ENCODE results near the gene XIRP2. TPM values are rescaled to one million over a fixed set of nuclear protein-coding genes. Genes with fewer than 3 reads are reported as not detected.
A peak's percentile ranks its signal among the peaks of the same experiment; 100 is the strongest.

Gene XIRP2
- total and polyA plus RNA-seq, 2 of the 8 experiments (the other 6 are each of a cell fraction or from before 2014, with no cell fraction given): 0.11 TPM; not detected in 1

DNA sequence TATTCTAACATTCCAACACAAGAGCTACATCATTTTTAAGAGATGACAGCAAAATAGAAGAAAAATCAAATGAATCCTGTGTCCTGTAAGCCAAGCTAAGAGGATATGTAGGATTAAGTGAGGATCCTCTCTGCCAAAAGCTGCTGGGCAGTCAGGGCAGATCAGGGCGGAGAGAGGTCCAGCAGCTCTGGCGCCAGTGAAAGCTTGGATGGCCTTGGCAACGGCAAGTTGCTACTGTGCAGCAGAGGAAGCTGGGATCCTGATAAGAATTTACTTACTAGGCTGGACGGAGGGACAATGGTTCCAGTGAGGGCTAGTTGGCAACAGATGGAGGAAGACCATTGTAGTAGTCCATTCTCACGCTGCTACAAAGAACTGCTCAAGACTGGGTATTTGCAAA is 391.5 kb downstream of the XIRP2 start:
- H4K20me1 ChIP-seq (replicated peaks in 1 of 2; ENCODE audit: control insufficient read depth in 1 of 2, insufficient read depth in 2 of 2, low read length in 2 of 2): no peaks in the 10 kb centered on the region
- H3K36me3 ChIP-seq (ENCODE audit: control insufficient read depth in 2 of 4, insufficient read depth in 4 of 4, low read length in 3 of 4): peaks cover 0 to 4% (median 0%) of the 10 kb centered on the region in 4 experiments; a peak in 2 of 8 replicates
- no peak overlapping the region for H2BK120ac ChIP-seq (replicated peaks; ENCODE audit: low read depth, low read length)
- H3K9me3 ChIP-seq (ENCODE audit: insufficient read depth in 2 of 2, low read depth in 1 of 2, low read length in 1 of 2): peaks cover 0 to 4% of the 10 kb centered on the region in 2 experiments; a peak in 2 of 4 replicates
- no peak overlapping the region for H3K14ac ChIP-seq (ENCODE audit: insufficient read length)
- H3K9ac ChIP-seq (replicated peaks in 1 of 4; ENCODE audit: extremely low read depth in 1 of 4, low read depth in 3 of 4, low read length in 3 of 4): no peak overlapping the region
- DNase-seq (ENCODE audit: low read depth in 1 of 2, low spot score in 2 of 2) (no peak), FAIRE-seq (no peak)
- no peak overlapping the region for H3K4me3 ChIP-seq (ENCODE audit: extremely low read depth in 1 of 4, insufficient read depth in 2 of 4, low read depth in 3 of 4, low read length in 4 of 4)
- H3K23me2 ChIP-seq (ENCODE audit: low read depth, low read length): no peaks in the 10 kb centered on the region
- H2BK5ac ChIP-seq (ENCODE audit: low read depth, low read length): 0 out of 2 replicates have a peak overlapping the region, but pooled peaks have one; percentile 29
- H3K79me1 ChIP-seq (ENCODE audit: low read depth, low read length): no peaks in the 10 kb centered on the region
- no peaks in the 10 kb centered on the region for H3K79me2 ChIP-seq (ENCODE audit: control insufficient read depth in 1 of 2, insufficient read depth in 2 of 2, low read length in 2 of 2)
- H3K18ac ChIP-seq (ENCODE audit: extremely low read depth, low read length): no peak overlapping the region
- H3K4me2 ChIP-seq (ENCODE audit: insufficient read depth in 1 of 2, low read depth in 2 of 2, low read length in 2 of 2): no peak overlapping the region
- peaks cover 0 to 7% (median under 1%) of the 10 kb centered on the region in 4 experiments; a peak in 4 of 7 replicates for H3K4me1 ChIP-seq (replicated peaks in 1 of 4; ENCODE audit: control insufficient read depth in 3 of 4, insufficient read depth in 4 of 4, low read length in 3 of 4)
- 0 out of 2 replicates have a peak overlapping the region, but pooled peaks have one; percentile 25 for H2AFZ ChIP-seq (ENCODE audit: low read length)
- ChIA-PET POLR2A (ENCODE audit: partially characterized antibody) (interaction anchor here (0.9 kb wide), 1 partner anchor 12 kb away, joined by 3 read pairs; no protein-coding TSS in a partner anchor), CTCF (ENCODE audit: partially characterized antibody) (interaction anchor here (1.1 to 1.5 kb wide), 2 partner anchors 11 to 53 kb away, joined by 3 to 4 read pairs; no protein-coding TSS in a partner anchor)
- no peaks in the 10 kb centered on the region for H3K27me3 ChIP-seq (replicated peaks in 1 of 4; ENCODE audit: control insufficient read depth in 3 of 4, extremely low read depth in 1 of 4, insufficient read depth in 3 of 4, low read length in 3 of 4)
- H2BK12ac ChIP-seq (ENCODE audit: low read depth, low read length): peak overlapping the region; percentile 64; the same call in 1 of the 2 replicates
- H3K27ac ChIP-seq (ENCODE audit: low read depth, low read length): no peak overlapping the region
- no peak overlapping the region for H4K91ac ChIP-seq (replicated peaks; ENCODE audit: insufficient read length, low read length)
- no peak overlapping the region for H2AK5ac ChIP-seq (ENCODE audit: low read depth, low read length)
- H3K4ac ChIP-seq (replicated peaks; ENCODE audit: insufficient read length, low read depth, low read length): no peak overlapping the region
- no peak overlapping the region for H3K23ac ChIP-seq (ENCODE audit: insufficient read length)
- H4K8ac ChIP-seq (ENCODE audit: extremely low read depth, insufficient read depth, low read length): no peak overlapping the region
- H3K56ac ChIP-seq (replicated peaks; ENCODE audit: insufficient read length, low read depth, low read length): no peak overlapping the region
- H2BK20ac ChIP-seq (ENCODE audit: low read length): no peak overlapping the region
- H2BK15ac ChIP-seq (ENCODE audit: low read length): no peak overlapping the region
- 95% methylated on average over 5 of the region's 5 CpGs; no CpG with 5 or more reads in 1 of the 2 experiments for WGBS, 2 experiments (ENCODE audit: extremely low coverage in 1 of 2, insufficient coverage in 1 of 2, insufficient read length in 1 of 2, insufficient replicate concordance in 2 of 2, low coverage in 1 of 2, low lambda C conversion rate in 2 of 2, missing lambda C conversion rate in 1 of 2)
- H4K5ac ChIP-seq (ENCODE audit: insufficient read length, low read depth, low read length): no peak overlapping the region
- TF ChIP-seq, protein P1, sequence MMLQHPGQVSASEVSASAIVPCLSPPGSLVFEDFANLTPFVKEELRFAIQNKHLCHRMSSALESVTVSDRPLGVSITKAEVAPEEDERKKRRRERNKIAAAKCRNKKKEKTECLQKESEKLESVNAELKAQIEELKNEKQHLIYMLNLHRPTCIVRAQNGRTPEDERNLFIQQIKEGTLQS (IDR thresholded peaks at IDR 0.05; ENCODE audit: insufficient read depth, low read depth, low read length): no peak
- no peak for TF ChIP-seq RFX5 (IDR thresholded peaks at IDR 0.05; ENCODE audit: borderline replicate concordance, low read depth, low read length)
- no peak for TF ChIP-seq KDM1A (IDR thresholded peaks at IDR 0.05; ENCODE audit: borderline replicate concordance, low read length)
- TF ChIP-seq, protein P2, sequence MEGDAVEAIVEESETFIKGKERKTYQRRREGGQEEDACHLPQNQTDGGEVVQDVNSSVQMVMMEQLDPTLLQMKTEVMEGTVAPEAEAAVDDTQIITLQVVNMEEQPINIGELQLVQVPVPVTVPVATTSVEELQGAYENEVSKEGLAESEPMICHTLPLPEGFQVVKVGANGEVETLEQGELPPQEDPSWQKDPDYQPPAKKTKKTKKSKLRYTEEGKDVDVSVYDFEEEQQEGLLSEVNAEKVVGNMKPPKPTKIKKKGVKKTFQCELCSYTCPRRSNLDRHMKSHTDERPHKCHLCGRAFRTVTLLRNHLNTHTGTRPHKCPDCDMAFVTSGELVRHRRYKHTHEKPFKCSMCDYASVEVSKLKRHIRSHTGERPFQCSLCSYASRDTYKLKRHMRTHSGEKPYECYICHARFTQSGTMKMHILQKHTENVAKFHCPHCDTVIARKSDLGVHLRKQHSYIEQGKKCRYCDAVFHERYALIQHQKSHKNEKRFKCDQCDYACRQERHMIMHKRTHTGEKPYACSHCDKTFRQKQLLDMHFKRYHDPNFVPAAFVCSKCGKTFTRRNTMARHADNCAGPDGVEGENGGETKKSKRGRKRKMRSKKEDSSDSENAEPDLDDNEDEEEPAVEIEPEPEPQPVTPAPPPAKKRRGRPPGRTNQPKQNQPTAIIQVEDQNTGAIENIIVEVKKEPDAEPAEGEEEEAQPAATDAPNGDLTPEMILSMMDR (IDR thresholded peaks at IDR 0.05; ENCODE audit: control extremely low read depth in 1 of 3, insufficient read depth in 1 of 3, low read depth in 1 of 3, low read length in 3 of 3): no peak
- no peak for TF ChIP-seq FOSL1 (IDR thresholded peaks at IDR 0.05; ENCODE audit: insufficient read depth, low read depth, low read length)
- TF ChIP-seq EGR1 (IDR thresholded peaks at IDR 0.05; ENCODE audit: borderline replicate concordance, low read depth, low read length): no peak
- TF ChIP-seq NANOG (IDR thresholded peaks at IDR 0.05; ENCODE audit: insufficient read depth, low read depth, low read length, poor library complexity, severe bottlenecking): no peak
- TF ChIP-seq RNF2 (IDR thresholded peaks at IDR 0.05; ENCODE audit: borderline replicate concordance, low read depth, low read length, missing control alignments, poor library complexity, severe bottlenecking): no peak

All from H1 (cell line).